Activated CD4-positive, alpha-beta T cell treated with anti-CD3 and anti-CD28 coated beads, Interleukin-2, amount 50 U/mL, for 4 hours (primary cell): ENCODE results near the gene CD3E.
A peak's percentile ranks its signal among the peaks of the same experiment; 100 is the strongest.

ENCODE experiments used
- DNase-seq, 2 experiments: peaks; one replicate each; pipeline ENCODE4 v3.0.0-alpha.2; 2020

The CD3E gene

DNA sequence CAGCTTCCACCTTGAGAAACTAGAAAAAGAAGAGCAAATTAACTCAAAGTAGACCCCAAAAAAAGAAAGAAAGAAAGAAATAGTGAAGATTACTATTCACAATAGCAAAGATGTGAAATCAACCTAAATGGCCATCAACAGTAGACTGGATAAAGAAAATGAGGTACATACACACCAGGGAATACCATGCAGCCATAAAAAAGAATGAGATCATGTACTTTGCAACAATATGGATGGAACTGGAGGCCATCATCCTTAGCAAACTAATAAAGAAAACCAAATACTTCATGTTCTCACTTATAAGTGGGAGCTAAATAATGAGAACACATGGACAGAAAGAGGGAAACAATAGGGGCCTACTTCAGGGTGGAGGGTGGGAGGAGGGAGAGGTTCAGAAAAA lies 24.2 kb downstream of the CD3E start:
- no peak for DNase-seq

DNA sequence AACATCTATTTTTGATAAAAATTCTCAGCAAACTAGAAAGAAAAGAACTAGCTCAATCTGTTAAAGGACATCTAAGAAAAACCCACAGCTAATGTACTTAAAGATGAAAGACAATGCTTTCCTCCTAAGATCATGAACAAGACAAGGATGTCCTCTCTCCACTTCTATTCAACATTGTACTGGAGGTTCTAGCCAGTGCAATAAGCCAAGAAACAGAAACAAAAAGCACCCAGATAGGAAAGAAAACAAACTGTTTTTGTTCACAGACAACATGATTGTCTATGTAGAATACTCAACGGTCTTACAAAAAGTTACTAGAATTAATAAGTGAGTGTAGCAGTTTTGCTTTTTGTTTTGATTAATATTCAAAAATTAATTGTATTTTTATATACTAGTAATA lies 30.2 kb downstream of the CD3E start:
- DNase-seq = no peak

DNA sequence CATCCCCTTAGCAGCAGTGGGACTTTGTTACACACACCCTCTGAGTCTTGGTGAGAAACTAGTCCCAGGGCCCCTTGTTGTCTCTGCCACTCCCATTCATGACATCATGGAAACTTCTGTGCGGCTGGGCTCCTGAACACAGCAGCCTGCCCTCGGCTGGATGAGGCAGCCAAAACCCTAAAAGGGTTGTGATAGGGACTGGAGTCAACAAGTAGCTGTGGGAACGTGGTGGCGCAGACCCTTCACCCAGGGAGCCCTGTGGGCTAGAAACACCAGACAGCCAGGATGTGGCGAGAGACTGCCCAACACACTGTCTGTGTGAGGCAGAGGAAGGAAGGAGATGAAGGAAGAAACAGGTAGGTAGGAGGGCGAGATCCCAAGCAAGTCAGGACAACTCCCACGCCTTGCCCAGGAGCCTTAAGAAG lies 34.1 kb downstream of the CD3E start:
- DNase-seq = peak; percentile 82 to 85

DNA sequence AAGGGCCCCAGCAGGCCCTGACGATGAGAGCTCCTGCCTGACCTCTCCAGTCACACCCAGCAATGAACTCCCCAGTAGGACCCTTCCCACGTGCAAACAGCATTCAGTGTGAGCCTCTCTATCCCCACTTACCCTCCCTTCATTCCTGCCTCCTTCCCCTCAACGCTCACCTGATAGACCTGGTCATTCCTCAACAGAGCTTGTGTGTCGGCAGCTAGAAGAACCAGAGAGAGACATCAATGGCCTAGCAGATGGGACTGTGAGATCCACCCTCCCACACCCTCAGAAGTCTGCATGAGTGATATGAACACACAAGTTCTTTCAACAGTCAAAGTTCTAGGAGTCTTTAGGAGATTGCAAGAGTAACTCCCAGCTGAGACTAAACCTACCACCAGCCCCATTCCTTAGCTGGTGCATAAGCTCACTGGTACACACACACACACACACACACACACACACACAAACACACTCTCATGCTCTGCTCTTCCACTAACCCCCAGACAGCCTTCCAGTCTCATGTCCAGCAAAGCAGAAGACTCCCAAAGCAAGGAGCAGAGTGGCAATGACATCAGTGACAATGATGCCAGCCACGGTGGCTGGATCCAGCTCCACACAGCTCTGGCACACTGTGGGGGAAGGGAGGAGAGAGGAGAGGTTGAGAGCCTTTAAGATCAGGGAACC lies 34.9 kb downstream of the CD3E start:
- DNase-seq = no peak

DNA sequence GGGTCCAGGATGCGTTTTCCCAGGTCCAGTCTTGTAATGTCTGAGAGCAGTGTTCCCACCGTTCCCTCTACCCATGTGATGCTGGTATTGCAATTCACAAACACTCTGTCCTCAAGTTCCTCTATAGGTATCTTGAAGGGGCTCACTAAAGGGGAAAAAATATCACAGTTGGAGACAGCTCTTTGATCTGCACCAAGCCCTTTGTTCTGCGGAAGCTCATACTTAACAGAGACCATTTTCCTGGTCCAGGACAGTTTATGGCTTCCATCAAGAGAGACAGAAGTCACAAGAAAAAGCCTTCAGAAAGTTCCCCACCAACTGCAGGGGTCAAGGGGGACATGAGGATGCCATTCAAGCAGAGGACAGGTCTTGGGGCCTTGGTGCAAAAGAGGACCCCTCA lies 35.9 kb downstream of the CD3E start:
- DNase-seq = no peak

DNA sequence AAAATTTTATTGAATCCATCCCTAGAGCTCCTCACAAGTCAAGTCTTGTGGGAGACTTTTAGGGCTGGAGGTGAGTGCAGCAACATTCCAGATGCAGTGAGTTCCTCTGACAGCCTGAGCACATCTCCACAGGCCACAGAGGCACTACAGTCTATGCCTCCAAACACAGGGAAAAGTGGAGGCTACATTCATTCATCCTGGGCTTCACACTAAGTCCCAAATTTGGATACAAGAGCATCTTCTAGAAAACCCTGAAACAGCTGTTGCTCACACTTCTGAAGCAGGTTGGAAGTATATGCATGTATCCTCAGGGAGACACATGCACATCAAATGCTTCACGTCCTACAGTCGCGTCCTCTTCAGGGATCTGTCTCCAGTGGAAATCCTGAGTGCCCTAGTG lies 36.7 kb downstream of the CD3E start:
- no peak for DNase-seq

DNA sequence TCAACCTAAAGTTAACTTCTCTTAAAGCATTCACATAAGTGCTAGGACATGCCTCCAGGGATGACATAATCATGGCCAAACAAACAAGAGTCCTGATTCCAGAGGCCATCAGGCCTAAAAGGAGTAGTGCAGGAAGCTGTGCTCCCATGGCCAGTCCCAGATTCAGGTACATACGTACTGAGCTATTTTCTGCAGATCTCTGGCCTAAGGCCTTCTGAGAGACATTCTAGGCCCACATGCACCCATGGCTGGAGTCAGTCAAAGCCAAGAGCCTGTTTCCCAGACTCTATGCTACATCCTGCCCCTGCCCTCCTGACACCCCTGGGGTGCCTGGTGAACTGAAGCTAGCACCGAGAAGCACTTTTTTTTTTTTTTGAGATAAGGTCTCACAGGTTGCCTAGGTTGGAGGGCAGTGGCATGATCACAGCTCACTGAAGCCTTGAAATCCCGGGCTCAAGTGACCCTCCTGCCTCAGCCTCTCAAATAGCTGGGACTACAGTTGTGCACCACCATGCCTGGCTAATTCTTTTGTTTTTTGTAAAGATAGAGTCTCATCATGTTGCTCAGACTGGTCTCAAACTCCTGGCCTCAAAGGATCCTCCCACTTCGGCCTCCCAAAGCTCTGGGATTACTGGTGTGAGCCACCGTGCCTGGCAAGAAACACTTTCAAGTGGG lies 37.4 kb downstream of the CD3E start:
- DNase-seq = no peak

DNA sequence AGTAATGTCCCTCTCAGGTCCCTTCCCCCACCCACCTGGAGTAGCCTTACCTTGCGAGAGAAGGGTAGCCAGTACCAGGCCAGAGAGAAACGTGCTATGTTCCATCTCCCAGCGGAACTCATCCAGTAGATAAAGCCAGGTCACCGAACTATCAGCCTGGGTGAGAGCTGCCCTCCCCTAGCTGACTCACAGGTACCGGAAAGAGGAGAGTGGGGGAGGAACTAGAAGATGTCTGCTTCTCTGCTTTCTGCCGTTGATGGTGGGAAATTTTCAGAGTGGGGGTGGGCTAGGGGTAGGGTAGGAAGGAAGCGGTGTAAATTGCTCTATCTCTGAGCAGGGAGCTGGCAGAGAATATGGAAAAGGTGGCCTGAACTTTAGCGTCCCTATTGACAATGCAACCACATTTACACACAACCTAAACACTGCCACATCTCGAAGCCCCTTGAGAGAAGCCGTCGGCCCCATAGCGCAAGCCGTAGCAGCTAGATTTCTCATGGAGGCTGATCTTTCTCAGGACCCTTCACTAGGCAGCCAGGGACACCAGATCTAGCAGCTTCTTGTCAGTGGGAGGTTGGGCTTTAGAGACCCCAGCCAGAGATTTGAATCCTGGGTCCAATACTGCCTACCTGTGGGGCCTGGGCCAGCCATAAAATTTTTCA lies 38.1 kb downstream of the CD3E start, which contains the start of gene CD3D:
Gene CD3D, minus strand, starts transcription at position 203 of the 659 bp plus-strand sequence. Its CDS starts 98 bp downstream, at position 105.
- DNase-seq = peak; percentile 65 to 68

DNA sequence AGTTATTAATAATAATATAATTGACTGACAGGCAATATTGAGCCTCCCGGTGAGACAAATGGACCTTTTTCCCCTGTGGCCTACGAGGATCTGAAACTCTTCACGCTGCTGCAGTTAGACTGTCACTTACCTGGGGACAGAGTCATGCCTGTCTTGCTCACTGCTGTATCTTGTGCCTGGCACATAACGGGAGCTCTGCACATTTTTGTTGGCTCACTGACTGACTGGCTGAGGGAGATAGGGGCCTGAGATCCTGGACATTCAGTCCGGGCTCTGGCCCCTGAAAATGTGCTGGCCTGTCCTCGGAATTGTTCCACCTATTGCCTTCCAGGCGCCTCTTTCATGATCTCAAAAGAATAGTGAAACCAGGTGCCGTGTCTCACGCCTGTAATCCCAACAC lies 38.7 kb downstream of the CD3E start:
- no peak for DNase-seq

DNA sequence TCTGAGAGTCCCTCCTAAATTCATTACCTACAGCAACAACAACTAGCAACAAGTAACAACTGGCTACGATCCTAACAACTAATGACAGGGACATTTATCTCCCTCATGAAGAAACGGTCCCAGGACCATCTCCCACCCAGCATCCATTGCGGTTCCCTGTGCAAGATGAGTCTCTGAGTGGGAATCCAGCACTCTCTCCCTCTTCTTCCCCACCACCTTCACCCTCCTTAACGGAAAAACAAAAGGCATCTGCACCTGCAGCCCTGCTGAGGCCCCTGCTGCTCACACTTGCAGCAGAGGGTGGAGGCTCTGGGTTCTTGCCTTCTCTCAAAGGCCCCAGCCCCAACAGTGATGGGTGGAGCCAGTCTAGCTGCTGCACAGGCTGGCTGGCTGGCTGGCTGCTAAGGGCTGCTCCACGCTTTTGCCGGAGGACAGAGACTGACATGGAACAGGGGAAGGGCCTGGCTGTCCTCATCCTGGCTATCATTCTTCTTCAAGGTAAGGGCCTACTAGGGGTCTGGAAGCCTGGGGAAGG lies 39.5 kb downstream of the CD3E start, which contains the start of gene CD3G:
Gene CD3G, plus strand, starts transcription at position 364 of the 535 bp plus-strand sequence. Its CDS starts 80 bp downstream, at position 444.
- DNase-seq = peak; percentile 63

DNA sequence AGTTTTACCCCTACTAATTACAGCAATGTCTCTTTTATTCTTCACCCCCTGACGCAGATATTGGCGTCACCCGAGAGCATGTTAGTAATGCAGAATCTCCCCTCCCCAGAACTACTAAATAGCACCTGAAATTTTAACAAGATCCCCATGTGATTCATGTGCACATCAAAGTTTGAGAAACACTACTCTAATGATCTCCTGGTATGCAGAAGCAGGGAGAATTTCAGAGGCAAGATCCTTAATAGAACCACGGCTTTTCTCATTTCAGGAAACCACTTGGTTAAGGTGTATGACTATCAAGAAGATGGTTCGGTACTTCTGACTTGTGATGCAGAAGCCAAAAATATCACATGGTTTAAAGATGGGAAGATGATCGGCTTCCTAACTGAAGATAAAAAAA lies 44.9 kb downstream of the CD3E start:
- no peak for DNase-seq

DNA sequence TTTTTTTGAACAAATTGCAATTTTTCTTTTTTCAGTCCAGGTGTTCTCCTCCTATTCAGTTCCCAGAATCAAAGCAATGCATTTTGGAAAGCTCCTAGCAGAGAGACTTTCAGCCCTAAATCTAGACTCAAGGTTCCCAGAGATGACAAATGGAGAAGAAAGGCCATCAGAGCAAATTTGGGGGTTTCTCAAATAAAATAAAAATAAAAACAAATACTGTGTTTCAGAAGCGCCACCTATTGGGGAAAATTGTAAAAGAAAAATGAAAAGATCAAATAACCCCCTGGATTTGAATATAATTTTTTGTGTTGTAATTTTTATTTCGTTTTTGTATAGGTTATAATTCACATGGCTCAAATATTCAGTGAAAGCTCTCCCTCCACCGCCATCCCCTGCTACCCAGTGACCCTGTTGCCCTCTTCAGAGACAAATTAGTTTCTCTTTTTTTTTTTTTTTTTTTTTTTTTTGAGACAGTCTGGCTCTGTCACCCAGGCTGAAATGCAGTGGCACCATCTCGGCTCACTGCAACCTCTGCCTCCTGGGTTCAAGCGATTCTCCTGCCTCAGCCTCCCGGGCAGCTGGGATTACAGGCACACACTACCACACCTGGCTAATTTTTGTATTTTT lies 48.7 kb downstream of the CD3E start:
- no peak for DNase-seq

DNA sequence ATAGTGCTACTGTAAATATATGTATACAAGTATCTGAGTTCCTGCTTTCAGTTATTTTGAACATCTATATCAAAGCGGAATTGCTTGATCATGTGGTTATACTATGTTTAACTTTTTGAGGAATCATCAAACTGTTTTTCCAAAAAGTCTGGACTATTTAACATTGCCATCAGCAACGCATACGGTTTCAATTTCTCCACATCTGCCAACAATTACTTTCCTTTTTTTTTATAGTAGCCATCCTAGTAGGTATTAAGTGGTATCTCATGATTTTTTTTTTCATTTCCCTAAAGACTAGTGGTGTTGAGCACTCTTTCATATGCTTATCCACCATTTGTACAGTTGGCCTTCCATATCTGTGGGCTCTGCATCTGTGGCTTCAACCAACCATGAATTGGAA lies 53.5 kb downstream of the CD3E start:
- DNase-seq = no peak

DNA sequence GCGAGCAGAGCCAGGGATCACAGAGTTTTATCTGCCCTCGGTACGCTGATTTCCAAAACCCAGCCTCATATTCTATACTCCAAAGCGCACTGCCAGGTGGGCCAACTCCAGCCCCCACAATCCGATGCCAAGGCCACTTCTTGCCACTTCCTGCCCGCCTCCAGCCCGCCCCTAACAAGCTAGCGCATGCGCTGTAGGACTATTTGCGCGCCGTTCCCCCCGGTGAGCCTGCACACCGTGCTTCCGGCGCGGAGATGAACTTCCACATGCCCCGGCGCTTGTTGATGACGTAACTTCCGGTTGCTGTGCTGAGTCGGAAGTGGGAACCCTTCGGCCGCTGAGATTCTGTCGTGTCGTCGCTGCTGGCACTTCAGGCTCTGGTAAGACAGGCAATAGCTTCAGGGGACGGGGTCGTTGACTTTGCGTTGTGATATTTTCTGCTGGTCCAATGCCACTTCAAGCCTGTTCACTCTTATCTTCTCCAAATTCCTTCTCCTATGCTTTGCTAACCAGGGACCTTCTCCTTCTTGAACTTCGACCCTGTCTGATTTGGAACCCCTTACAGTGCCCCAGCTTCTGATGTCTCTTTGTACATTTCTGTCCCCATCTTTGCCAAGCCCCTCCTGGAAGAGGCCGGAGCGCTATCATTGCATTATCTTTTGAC lies 54.9 kb downstream of the CD3E start, which contains the start of gene UBE4A:
Gene UBE4A, plus strand, starts transcription at position 306 of the 664 bp plus-strand sequence. CDS start 5,481 bp downstream, outside the sequence.
- DNase-seq = peak; percentile 98 to 99

DNA sequence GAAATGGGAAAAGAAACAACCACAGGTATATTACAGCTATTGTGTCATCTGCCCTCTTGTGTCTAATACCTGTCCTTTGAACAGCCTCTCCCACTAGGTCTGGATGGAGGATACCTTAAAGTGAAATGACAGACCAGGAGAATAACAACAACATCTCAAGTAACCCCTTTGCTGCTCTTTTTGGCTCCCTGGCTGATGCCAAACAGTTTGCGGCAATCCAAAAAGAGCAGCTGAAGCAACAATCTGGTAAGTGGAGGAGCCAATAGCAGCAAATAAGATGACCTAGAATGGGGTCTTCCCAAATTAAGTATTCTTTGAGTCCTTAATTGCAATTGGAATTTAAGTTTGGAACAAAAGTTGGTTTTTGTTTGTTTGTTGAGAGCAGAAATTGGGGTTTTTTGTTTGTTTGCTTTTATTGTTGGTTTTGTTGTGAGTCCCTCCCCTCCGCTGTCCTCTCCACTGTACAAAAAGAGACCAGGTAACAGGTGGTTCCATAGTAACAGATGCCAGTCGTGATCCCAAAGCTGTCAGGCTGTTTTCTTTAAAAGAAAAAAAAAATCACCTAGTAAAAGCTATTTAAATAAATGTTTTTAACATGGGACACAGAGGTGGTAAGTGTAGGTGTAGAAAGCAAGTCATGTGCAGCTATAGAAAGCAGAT lies 60.6 kb downstream of the CD3E start:
- DNase-seq = no peak
